ENCODE measurements around the gene KANSL1.
"Not testable (repeated sequence)": the region's sequence is repeated elsewhere in the genome, so short reads cannot be mapped to it uniquely, and the experiment has no call there.

KANSL1 gene

GRCh38 chr17:46008591-46008990 lies 184.6 kb downstream of the KANSL1 start:
- DNase-seq (ENCODE audit: low read depth) = no peak
- H3K4me3 ChIP-seq (ENCODE audit: low read depth, low read length) = no peak overlapping the region
- TF ChIP-seq MYC (IDR thresholded peaks at IDR 0.05; ENCODE audit: low read depth, low read length) = no peak
- TF ChIP-seq MAX (IDR thresholded peaks at IDR 0.05; ENCODE audit: low read depth, low read length) = no peak
- no peak for TF ChIP-seq CTCF (IDR thresholded peaks at IDR 0.05; ENCODE audit: low read depth, low read length)
- TF ChIP-seq POLR2A (IDR thresholded peaks at IDR 0.05; ENCODE audit: extremely low read depth, insufficient read length) = no peak

GRCh38 chr17:46007461-46007965 lies 185.7 kb downstream of the KANSL1 start:
- no peak overlapping the region for H3K4me3 ChIP-seq (ENCODE audit: low read depth, low read length)
- no peak for DNase-seq (ENCODE audit: low read depth)
- TF ChIP-seq CTCF (IDR thresholded peaks at IDR 0.05; ENCODE audit: low read depth, low read length) (no peak), POLR2A (IDR thresholded peaks at IDR 0.05; ENCODE audit: extremely low read depth, insufficient read length) (no peak), MAX (IDR thresholded peaks at IDR 0.05; ENCODE audit: low read depth, low read length) (no peak)

GRCh38 chr17:46006082-46006481 lies 187.1 kb downstream of the KANSL1 start:
- H3K4me3 ChIP-seq (ENCODE audit: low read depth, low read length) = not testable (repeated sequence)

GRCh38 chr17:46003907-46004748 lies 189.1 kb downstream of the KANSL1 start:
- TF ChIP-seq MAX (IDR thresholded peaks at IDR 0.05; ENCODE audit: low read depth, low read length) (no peak), CTCF (IDR thresholded peaks at IDR 0.05; ENCODE audit: low read depth, low read length) (no peak), POLR2A (IDR thresholded peaks at IDR 0.05; ENCODE audit: extremely low read depth, insufficient read length) (no peak), MYC (IDR thresholded peaks at IDR 0.05; ENCODE audit: low read depth, low read length) (no peak)
- no peak for DNase-seq (ENCODE audit: low read depth)

More at GRCh38 chr17:46006082-46006481, 187.1 kb downstream of the KANSL1 start:
- DNase-seq (ENCODE audit: low read depth) = not testable (repeated sequence)

GRCh38 chr17:46002973-46003316 lies 190.3 kb downstream of the KANSL1 start:
- no peak overlapping the region for H3K4me3 ChIP-seq (ENCODE audit: low read depth, low read length)
- no peak for TF ChIP-seq MAX (IDR thresholded peaks at IDR 0.05; ENCODE audit: low read depth, low read length)
- TF ChIP-seq POLR2A (IDR thresholded peaks at IDR 0.05; ENCODE audit: extremely low read depth, insufficient read length) = no peak
- TF ChIP-seq MYC (IDR thresholded peaks at IDR 0.05; ENCODE audit: low read depth, low read length) = no peak
- TF ChIP-seq CTCF (IDR thresholded peaks at IDR 0.05; ENCODE audit: low read depth, low read length) = no peak
- no peak for DNase-seq (ENCODE audit: low read depth)

More at GRCh38 chr17:46003907-46004748, 189.1 kb downstream of the KANSL1 start:
- no peak overlapping the region for H3K4me3 ChIP-seq (ENCODE audit: low read depth, low read length)

- TF ChIP-seq MYC (IDR thresholded peaks at IDR 0.05; ENCODE audit: low read depth, low read length) (no peak), CTCF (IDR thresholded peaks at IDR 0.05; ENCODE audit: low read depth, low read length) (peak; percentile 79)
- H3K4me3 ChIP-seq (ENCODE audit: low read depth, low read length) = no peak overlapping the region
- peak; percentile 68 for DNase-seq (ENCODE audit: low read depth)
These were observed 190.8 kb downstream of the KANSL1 start for GRCh38 chr17:46002311-46002972.

Data from NB4 (cell line).